HEK293T (cell line): ENCODE data around the gene LTB4R2.

Experiments
- CTCF ChIA-PET: fragments of 350-600 bp; formaldehyde crosslinking; extraction: SDS; loops from one replicate; lab custom pipeline; 2021; ENCODE audit warnings: antibody characterized with exemption, inconsistent platforms; lab: Yijun Ruan, JAX
- POLR2A ChIA-PET: fragments of 350-600 bp; formaldehyde crosslinking; extraction: SDS; loops from one replicate; lab custom pipeline; 2020; ENCODE audit warnings: antibody characterized with exemption, inconsistent platforms; lab: Yijun Ruan, JAX
- DNase-seq: peaks from one replicate; pipeline ENCODE4 v3.0.0; 2012; ENCODE audit warnings: mixed read lengths; ENCODE audit errors: extremely low spot score
- ARNT ChIP-seq: fragments of 450-650 bp; IDR thresholded peaks from 2 replicates; pipeline ENCODE4 v1.6.1; 2017; ENCODE audit warnings: mild to moderate bottlenecking
- BHLHE40 ChIP-seq: fragments of 450-650 bp; IDR thresholded peaks from 2 replicates; pipeline ENCODE4 v1.6.1; 2016; ENCODE audit warnings: mild to moderate bottlenecking, moderate library complexity, borderline replicate concordance
- CTBP1 ChIP-seq: fragments of 450-650 bp; IDR thresholded peaks from 2 replicates; pipeline ENCODE4 v1.6.1; 2016; ENCODE audit warnings: borderline replicate concordance
- ELF4 ChIP-seq: fragments of 450-650 bp; IDR thresholded peaks from 2 replicates; pipeline ENCODE4 v1.6.1; 2017; ENCODE audit warnings: antibody characterized with exemption
- FOXA1 ChIP-seq: fragments of 450-650 bp; IDR thresholded peaks from 2 replicates; pipeline ENCODE4 v1.6.1; 2016; ENCODE audit warnings: mild to moderate bottlenecking
- FOXK2 ChIP-seq: fragments of 450-650 bp; IDR thresholded peaks from 2 replicates; pipeline ENCODE4 v1.6.1; 2016; ENCODE audit warnings: mild to moderate bottlenecking
- FOXM1 ChIP-seq: fragments of 450-650 bp; IDR thresholded peaks from 2 replicates; pipeline ENCODE4 v1.6.1; 2017; ENCODE audit warnings: mild to moderate bottlenecking, borderline replicate concordance
- HDGF ChIP-seq: fragments of 450-650 bp; IDR thresholded peaks from 2 replicates; pipeline ENCODE4 v1.6.1; 2017; ENCODE audit warnings: antibody characterized with exemption, borderline replicate concordance
- L3MBTL2 ChIP-seq: fragments of 450-650 bp; conservative IDR thresholded peaks from 2 replicates; pipeline ENCODE4 v1.6.1; 2016; ENCODE audit warnings: mild to moderate bottlenecking
- LEF1 ChIP-seq: fragments of 450-650 bp; IDR thresholded peaks from 2 replicates; pipeline ENCODE4 v1.6.1; 2017; ENCODE audit warnings: mild to moderate bottlenecking, borderline replicate concordance
- NFRKB ChIP-seq: fragments of 450-650 bp; IDR thresholded peaks from 2 replicates; pipeline ENCODE4 v1.6.1; 2016; ENCODE audit warnings: mild to moderate bottlenecking, moderate library complexity
- PKNOX1 ChIP-seq: fragments of 450-650 bp; IDR thresholded peaks from 2 replicates; pipeline ENCODE4 v1.6.1; 2016
- SP1 ChIP-seq: fragments of 450-650 bp; IDR thresholded peaks from 2 replicates; pipeline ENCODE4 v1.6.1; 2017
- SUZ12 ChIP-seq: fragments of 450-650 bp; IDR thresholded peaks from 2 replicates; pipeline ENCODE4 v1.6.1; 2016; ENCODE audit warnings: mild to moderate bottlenecking
- TARDBP ChIP-seq: fragments of 450-650 bp; IDR thresholded peaks from 2 replicates; pipeline ENCODE4 v1.6.1; 2016
- ZNF384 ChIP-seq: fragments of 450-650 bp; IDR thresholded peaks from 2 replicates; pipeline ENCODE4 v1.6.1; 2016

LTB4R2 gene

GRCh38 chr14:24340606-24341005 lies 30.7 kb downstream of the LTB4R2 start:
- no peak for DNase-seq
- ChIA-PET POLR2A (interaction anchor here (0.8 to 1.0 kb wide), 2 partner anchors 11 to 101 kb away, joined by 3 read pairs; no protein-coding TSS in a partner anchor), CTCF (interaction anchor here (1.1 to 2.2 kb wide), 3 partner anchors 32 to 96 kb away, joined by 4 to 12 read pairs (median 5); no protein-coding TSS in a partner anchor)
- TF ChIP-seq NFRKB (no peak), PKNOX1 (no peak), TARDBP (no peak), LEF1 (no peak), CTBP1 (no peak), L3MBTL2 (no peak), SUZ12 (no peak), FOXM1 (no peak), ELF4 (no peak), FOXK2 (no peak), BHLHE40 (no peak), ZNF384 (no peak)

- CTCF ChIA-PET: interaction anchor here (1.0 to 2.2 kb wide), 2 partner anchors 9 to 88 kb away, joined by 6 to 12 read pairs; no protein-coding TSS in a partner anchor
- POLR2A ChIA-PET: no interaction called here
- TF ChIP-seq SP1 (no peak), SUZ12 (no peak), L3MBTL2 (no peak)
- no peak for DNase-seq
Measured at GRCh38 chr14:24342889-24343288, 32.9 kb downstream of the LTB4R2 start.

- no peak for DNase-seq
- CTCF ChIA-PET: interaction anchor here (1.0 to 3.7 kb wide), 2 partner anchors 11 to 88 kb away, joined by 6 to 17 read pairs; no protein-coding TSS in a partner anchor
- TF ChIP-seq L3MBTL2 (no peak), ARNT (no peak), PKNOX1 (no peak), SUZ12 (no peak), FOXA1 (no peak), SP1 (no peak), FOXK2 (no peak), BHLHE40 (no peak), ZNF384 (no peak), LEF1 (no peak), CTBP1 (no peak), HDGF (no peak), NFRKB (no peak), ELF4 (no peak), TARDBP (no peak), FOXM1 (no peak)
- POLR2A ChIA-PET: interaction anchor here (1.4 kb wide), 1 partner anchor 86 kb away, joined by 3 read pairs; the partner anchor contains the start of genes CBLN3 and KHNYN
Measured at GRCh38 chr14:24343795-24344660, 34.1 kb downstream of the LTB4R2 start.

- ChIA-PET POLR2A (interaction anchor here (0.7 to 1.2 kb wide), 2 partner anchors 9 to 85 kb away, joined by 3 read pairs; no protein-coding TSS in a partner anchor), CTCF (interaction anchor here (1.5 to 3.7 kb wide), 3 partner anchors 11 to 85 kb away, joined by 3 to 17 read pairs (median 4); no protein-coding TSS in a partner anchor)
- no peak for DNase-seq
- TF ChIP-seq ZNF384: no peak
- no peak for TF ChIP-seq LEF1
- TF ChIP-seq L3MBTL2: no peak
- TF ChIP-seq SP1: no peak
- no peak for TF ChIP-seq ELF4
- no peak for TF ChIP-seq ARNT
- TF ChIP-seq FOXK2: no peak
- no peak for TF ChIP-seq NFRKB
- no peak for TF ChIP-seq PKNOX1
- TF ChIP-seq FOXM1: no peak
- TF ChIP-seq BHLHE40: no peak
- no peak for TF ChIP-seq CTBP1
- TF ChIP-seq HDGF: no peak
Measured at GRCh38 chr14:24347134-24347533, 37.2 kb downstream of the LTB4R2 start.

- TF ChIP-seq LEF1 (no peak), PKNOX1 (no peak), L3MBTL2 (no peak), SP1 (no peak), ELF4 (no peak), ZNF384 (no peak), ARNT (no peak)
- POLR2A ChIA-PET: no interaction called here
- CTCF ChIA-PET: interaction anchor here (0.7 to 3.7 kb wide), 3 partner anchors 38 to 268 kb away, joined by 3 to 17 read pairs (median 6); no protein-coding TSS in a partner anchor
- no peak for DNase-seq
Measured at GRCh38 chr14:24348186-24348585, 38.2 kb downstream of the LTB4R2 start.
